ENCODE results near the gene UBE2E3. TPM values are rescaled to one million over a fixed set of nuclear protein-coding genes. Genes with fewer than 3 reads are reported as not detected.
"Not testable (repeated sequence)": the region's sequence is repeated elsewhere in the genome, so short reads cannot be mapped to it uniquely, and the experiment has no call there.

The UBE2E3 gene
- total RNA-seq: 100 to 1,000 TPM in 1 of 4 donors, 10 to 100 TPM in 3; 84.0 to 120 (median 86.4) TPM

GRCh38 chr2:180980106-180980942 lies at the start of gene UBE2E3:
TSS of gene UBE2E3 (plus strand) at chr2:180980605. CDS start at chr2:180982043, 1,438 bp downstream.
- TF ChIP-seq POLR2A (IDR thresholded peaks at IDR 0.05) (peak; percentile 70 to 71), CTCF (IDR thresholded peaks at IDR 0.05 in 4 of 5, conservative IDR thresholded peaks at IDR 0.05 in 1 of 5) (peak; percentile 75 to 89 (median 82))
- intact Hi-C loops (cut with DNase I; ENCODE audit: low total_unique reads) (loop anchor here (5.0 kb wide), 2 partner anchors 243 to 973 kb away; partner anchors contain the start of gene CWC22), in situ Hi-C loops (cut with MboI; ENCODE audit: low sequenced_read_pairs in 4 of 4) (no loop called here)
- DNase-seq (peak; percentile 64 to 78), ATAC-seq (peak; percentile 85 to 87)
- Histone ChIP-seq H3K36me3 (no peaks in the 10 kb centered on the region), H3K27ac (peak within 1 kb of the TSS; percentile 80 to 92 (median 87)), H3K4me1 (peaks cover 34 to 38% of the 10 kb centered on the region in 2 donors), H3K27me3 (no peaks in the 10 kb centered on the region), H3K9me3 (no peaks in the 10 kb centered on the region), H3K4me3 (peak within 1 kb of the TSS; percentile 71 to 87 (median 75))

- ATAC-seq (no peak), DNase-seq (no peak)
- H3K4me1 ChIP-seq: no peaks in the 10 kb centered on the region
- H3K4me3 ChIP-seq: no peak overlapping the region
- TF ChIP-seq CTCF (IDR thresholded peaks at IDR 0.05 in 4 of 5, conservative IDR thresholded peaks at IDR 0.05 in 1 of 5) (no peak), POLR2A (IDR thresholded peaks at IDR 0.05) (no peak)
- no peaks in the 10 kb centered on the region for H3K27me3 ChIP-seq
- no peaks in the 10 kb centered on the region for H3K9me3 ChIP-seq
- in situ Hi-C loops (cut with MboI; ENCODE audit: low sequenced_read_pairs in 4 of 4): no loop called here
- intact Hi-C loops (cut with DNase I; ENCODE audit: low total_unique reads): no loop called here
- H3K36me3 ChIP-seq: no peaks in the 10 kb centered on the region
- H3K27ac ChIP-seq: no peak overlapping the region
Measured at GRCh38 chr2:180931841-180932240, 48.6 kb upstream of the UBE2E3 start.

GRCh38 chr2:180933332-180933731 lies 47.1 kb upstream of the UBE2E3 start:
- H3K36me3 ChIP-seq: no peaks in the 10 kb centered on the region
- H3K4me3 ChIP-seq: no peak overlapping the region
- in situ Hi-C loops (cut with MboI; ENCODE audit: low sequenced_read_pairs in 4 of 4): no loop called here
- H3K27ac ChIP-seq: no peak overlapping the region
- H3K9me3 ChIP-seq: no peaks in the 10 kb centered on the region
- no peaks in the 10 kb centered on the region for H3K27me3 ChIP-seq
- H3K4me1 ChIP-seq: no peaks in the 10 kb centered on the region
- ATAC-seq (no peak), DNase-seq (no peak)
- intact Hi-C loops (cut with DNase I; ENCODE audit: low total_unique reads): no loop called here
- TF ChIP-seq POLR2A (IDR thresholded peaks at IDR 0.05): no peak
- no peak for TF ChIP-seq CTCF (IDR thresholded peaks at IDR 0.05 in 4 of 5, conservative IDR thresholded peaks at IDR 0.05 in 1 of 5)

- Histone ChIP-seq H3K36me3 (no peaks in the 10 kb centered on the region), H3K4me1 (no peaks in the 10 kb centered on the region), H3K9me3 (no peaks in the 10 kb centered on the region), H3K27ac (no peak overlapping the region), H3K27me3 (no peaks in the 10 kb centered on the region), H3K4me3 (no peak overlapping the region)
- in situ Hi-C loops (cut with MboI; ENCODE audit: low sequenced_read_pairs in 4 of 4): no loop called here
- TF ChIP-seq CTCF (IDR thresholded peaks at IDR 0.05 in 4 of 5, conservative IDR thresholded peaks at IDR 0.05 in 1 of 5): no peak
- no peak for TF ChIP-seq POLR2A (IDR thresholded peaks at IDR 0.05)
- ATAC-seq: no peak
- intact Hi-C loops (cut with DNase I; ENCODE audit: low total_unique reads): no loop called here
- no peak for DNase-seq
Measured at GRCh38 chr2:180934911-180935310, 45.5 kb upstream of the UBE2E3 start.

GRCh38 chr2:180937480-180937879 lies 42.9 kb upstream of the UBE2E3 start:
- intact Hi-C loops (cut with DNase I; ENCODE audit: low total_unique reads); in situ Hi-C loops (cut with MboI; ENCODE audit: low sequenced_read_pairs in 4 of 4); DNase-seq; ATAC-seq; H3K27ac ChIP-seq; H3K27me3 ChIP-seq; H3K36me3 ChIP-seq; H3K4me3 ChIP-seq; H3K9me3 ChIP-seq; H3K4me1 ChIP-seq: not testable (repeated sequence)

All from gastrocnemius medialis (tissue), 4 donors.